GM18505 (cell line): ENCODE measurements around the gene ZBTB7C.

Source experiments
- ATAC-seq: cut with Tn5 transposase; IDR thresholded peaks from one replicate; pipeline ENCODE4 v1.9.1; 2021; ENCODE audit not compliant: unreplicated experiment
- POLR2A ChIP-seq: IDR thresholded peaks from 4 replicates; pipeline ENCODE4 v1.6.1; 2011; ENCODE audit warnings: borderline replicate concordance; ENCODE audit not compliant: insufficient read depth, insufficient read length; ENCODE audit errors: extremely low read depth

The ZBTB7C gene

GRCh38 chr18:48312066-48312465, 97.1 kb downstream of the ZBTB7C start:
- no peak for TF ChIP-seq POLR2A

GRCh38 chr18:48310999-48311398, 98.2 kb downstream of the ZBTB7C start:
- no peak for ATAC-seq

More at GRCh38 chr18:48312066-48312465, 97.1 kb downstream of the ZBTB7C start:
- no peak for ATAC-seq

DNA sequence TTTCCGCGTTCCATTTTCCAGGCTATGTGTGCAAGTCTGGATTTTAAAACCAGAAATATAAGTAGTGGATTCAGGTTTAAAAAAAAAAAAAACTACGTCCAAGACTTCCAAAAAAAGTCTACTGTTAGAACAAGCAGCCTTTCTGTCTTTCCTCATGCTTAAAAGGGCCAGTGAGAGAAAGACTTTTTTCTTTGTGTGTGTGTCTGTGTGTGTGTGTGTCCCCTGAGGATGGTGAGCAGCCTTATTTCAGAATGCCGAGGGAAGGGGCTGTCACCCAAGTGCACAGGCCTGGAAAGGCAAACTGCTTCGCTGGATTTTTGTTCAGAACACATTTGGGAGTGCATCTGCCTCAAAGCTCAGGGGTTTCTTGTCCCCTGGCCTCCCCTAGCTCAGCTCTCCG, 98.8 kb downstream of the ZBTB7C start:
- TF ChIP-seq POLR2A: no peak
- no peak for ATAC-seq

More at GRCh38 chr18:48310999-48311398, 98.2 kb downstream of the ZBTB7C start:
- TF ChIP-seq POLR2A: no peak

DNA sequence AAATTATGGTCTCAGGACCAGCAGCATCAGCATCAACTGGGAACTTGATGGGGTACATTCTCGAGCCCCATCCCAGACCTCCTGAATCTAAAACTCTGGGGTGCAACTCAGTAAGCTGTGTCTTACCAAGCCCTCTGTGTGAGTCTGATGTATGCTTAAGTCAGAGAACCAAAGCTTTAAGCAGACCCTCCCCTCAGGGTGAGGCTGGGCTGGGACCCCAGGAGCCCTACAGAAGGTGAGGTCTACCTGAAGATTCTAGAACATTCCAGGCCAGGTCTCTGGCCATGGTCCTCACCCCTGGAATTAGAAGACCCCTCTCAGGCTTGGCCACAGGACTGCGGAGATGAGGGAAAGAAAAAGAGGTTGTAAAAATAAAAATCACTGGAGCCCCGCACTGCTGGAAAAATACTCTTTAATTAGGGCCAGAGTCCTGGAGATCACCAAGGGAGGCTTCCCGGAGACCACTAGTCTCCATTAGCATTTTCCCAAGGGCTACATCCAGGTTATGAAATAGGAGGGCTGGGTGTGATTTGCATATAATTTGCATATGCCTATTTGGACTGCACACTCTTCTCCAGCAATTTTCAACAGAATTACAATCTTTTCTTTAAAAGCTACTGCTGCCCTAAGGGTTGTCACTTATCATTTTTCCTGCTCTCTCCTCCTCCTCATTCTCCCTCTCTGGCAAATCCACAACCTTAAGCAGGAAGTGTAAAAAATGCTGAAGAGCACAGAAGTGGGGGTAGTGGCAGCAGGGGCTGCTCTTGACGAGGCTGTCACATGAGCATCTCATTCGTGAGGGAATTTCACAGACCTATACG, 100.2 kb downstream of the ZBTB7C start:
- ATAC-seq: no peak
- no peak for TF ChIP-seq POLR2A

GRCh38 chr18:48308027-48308635, 101.1 kb downstream of the ZBTB7C start:
- no peak for TF ChIP-seq POLR2A
- no peak for ATAC-seq

DNA sequence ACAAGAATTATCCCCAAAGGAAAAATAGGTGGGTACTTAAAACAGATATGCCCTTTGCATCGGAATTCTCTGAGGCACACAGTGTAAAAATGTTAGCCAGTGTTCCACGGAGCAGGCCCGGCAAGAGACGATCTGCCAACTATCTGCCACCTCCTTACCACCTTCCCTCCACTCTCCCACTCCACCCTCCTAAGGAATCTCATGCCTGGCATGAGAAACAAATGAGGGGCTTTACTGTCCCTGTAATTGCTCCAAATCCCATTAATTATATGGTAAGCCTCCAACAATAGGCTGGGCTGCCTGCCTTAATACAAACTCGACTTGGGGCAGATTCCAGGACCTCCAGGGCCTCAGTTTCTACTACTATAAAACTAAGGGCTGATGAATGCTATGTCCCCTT, 102.3 kb downstream of the ZBTB7C start:
- TF ChIP-seq POLR2A: no peak
- ATAC-seq: no peak

DNA sequence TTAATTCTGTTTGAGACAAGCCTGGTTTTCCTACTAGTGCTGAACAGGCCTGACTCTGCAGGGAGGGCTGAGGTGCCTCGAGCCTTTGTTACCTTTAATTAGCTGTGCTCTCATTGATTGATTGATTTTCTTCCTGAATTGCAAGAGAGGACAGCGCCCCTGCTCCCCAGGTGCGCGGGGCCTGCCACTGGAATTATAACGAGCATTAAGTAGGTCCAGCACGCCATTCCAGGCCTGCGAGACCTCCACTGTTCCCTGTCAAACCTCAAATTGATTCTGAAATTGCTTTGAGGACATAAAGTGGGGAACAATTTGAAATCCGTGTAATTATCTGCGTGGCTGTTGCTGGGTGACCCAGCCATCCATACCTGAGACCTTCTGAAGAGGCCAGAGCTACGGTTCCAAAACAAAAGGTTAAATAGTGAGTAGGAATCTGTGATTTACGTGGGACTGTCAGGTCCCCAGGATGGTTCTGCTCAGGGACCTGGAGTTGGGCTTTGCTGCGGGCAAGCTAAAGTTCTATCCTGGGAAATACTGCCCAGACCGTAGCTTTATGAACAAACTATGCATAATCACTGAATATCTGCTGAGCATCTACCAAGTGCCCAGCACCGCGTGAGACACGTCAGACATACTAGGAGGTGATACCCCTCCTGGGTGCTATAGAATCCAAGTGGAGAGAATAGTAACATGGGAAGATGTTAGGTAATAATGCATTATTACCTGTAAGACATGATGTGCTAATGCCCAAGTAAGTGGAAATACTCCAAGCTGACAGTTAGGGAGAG, 104.1 kb downstream of the ZBTB7C start:
- no peak for ATAC-seq
- no peak for TF ChIP-seq POLR2A

DNA sequence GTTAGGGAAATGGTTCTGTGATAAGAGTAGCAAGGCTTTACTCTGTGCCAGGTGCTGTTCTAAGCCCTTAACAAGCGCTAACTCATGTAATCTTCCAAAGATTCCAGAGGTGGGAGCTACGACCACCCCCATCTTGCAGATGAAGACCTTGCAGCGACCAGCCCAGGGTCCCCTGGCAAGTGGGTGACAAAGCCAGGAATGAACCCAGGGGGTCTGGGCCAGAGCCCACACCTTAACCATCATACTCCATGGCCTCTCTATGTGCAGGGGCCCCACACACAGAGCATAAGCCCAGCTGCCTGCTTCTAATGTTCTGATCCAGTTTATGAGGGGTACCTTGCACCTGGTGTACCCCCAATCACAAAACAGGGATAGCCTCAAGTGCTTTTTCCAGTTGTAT, 105.3 kb downstream of the ZBTB7C start:
- no peak for ATAC-seq
- no peak for TF ChIP-seq POLR2A

- ATAC-seq: no peak
- no peak for TF ChIP-seq POLR2A
Observed at GRCh38 chr18:48302736-48303135, 106.4 kb downstream of the ZBTB7C start.

DNA sequence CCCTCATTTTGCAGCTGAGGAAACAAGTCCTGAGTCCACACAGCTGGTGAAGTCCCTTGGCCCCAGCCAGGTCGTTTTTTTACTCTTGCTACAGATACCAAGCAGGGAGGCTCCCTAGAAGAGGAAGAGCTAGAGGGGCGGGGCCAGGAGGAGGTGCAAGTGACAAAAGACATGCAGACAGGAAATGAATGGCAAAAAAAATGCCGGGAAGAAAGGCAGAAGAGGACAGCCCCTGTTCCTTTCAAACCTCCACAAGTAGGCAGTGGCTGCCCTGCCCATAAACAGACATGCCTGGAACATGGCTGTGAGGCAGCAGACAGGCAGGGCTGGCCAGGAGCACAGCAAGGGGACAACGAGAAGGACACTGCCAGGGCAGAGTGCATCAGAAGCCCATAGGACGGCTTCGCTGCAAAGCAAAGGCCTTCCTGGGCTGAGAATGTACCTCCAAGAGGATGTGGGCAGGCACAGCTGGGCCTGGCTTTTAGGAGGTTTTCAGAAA, 108.7 kb downstream of the ZBTB7C start:
- TF ChIP-seq POLR2A: no peak
- ATAC-seq: no peak

GRCh38 chr18:48297139-48297538, 112.0 kb downstream of the ZBTB7C start:
- TF ChIP-seq POLR2A: no peak

DNA sequence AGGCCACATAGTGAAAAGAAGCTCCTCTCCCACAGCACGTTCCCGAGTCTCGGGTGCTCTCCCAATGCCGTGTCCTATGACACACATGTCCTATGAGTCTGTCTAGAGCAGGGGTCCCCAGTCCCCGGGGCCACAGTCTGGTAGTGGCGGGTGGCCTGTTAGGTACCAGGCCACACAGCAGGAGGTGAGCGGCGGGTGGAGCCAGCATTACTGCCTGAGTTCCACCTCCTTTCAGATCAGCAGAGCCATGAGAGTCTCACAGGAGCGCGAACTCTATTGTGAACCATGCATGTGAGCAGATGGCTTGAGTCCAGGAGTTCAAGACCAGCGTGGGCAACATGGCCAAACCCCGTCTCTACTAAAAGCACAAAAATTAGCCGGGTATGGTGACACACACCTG, 112.6 kb downstream of the ZBTB7C start:
- TF ChIP-seq POLR2A: no peak
- ATAC-seq: no peak

More at GRCh38 chr18:48297139-48297538, 112.0 kb downstream of the ZBTB7C start:
- ATAC-seq: no peak

DNA sequence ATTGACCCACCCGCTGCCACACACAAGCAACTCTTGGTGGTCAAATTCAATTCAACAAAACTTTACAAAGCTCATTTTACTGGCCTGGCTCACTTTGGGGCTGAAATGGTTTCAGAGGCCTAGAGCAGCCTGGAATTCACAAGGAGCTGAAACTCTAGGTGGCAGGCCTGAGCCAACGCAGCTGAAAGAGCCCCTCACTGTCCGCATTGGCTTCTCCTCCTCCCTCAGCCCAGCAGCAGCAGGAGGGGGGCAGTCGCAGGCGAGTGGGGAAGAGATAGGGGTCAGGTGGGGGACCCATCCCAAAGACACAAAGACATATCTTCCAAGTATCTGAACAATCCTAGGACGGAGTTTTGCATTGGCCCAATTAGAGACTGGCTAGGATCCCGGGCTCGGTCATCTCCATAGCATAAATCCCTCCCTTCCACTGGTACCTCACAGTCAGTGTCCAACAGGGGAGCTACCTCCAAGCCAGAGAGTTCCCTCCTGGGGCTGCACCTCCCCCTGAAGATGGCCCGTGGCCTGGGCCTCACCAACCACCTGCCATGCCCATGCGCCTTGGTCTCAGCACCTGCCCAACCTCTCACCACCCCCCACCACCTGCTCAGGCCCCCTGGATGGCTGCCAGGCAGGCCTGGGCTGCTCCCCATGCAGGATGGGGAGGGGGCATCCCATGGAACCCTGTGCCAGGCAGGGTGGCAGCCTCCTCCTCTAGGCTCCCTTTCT, 113.4 kb downstream of the ZBTB7C start:
- ATAC-seq: no peak
- no peak for TF ChIP-seq POLR2A
